ENCODE results near the gene RANBP2.
A peak's percentile ranks its signal among the peaks of the same experiment; 100 is the strongest.

The RANBP2 gene

DNA sequence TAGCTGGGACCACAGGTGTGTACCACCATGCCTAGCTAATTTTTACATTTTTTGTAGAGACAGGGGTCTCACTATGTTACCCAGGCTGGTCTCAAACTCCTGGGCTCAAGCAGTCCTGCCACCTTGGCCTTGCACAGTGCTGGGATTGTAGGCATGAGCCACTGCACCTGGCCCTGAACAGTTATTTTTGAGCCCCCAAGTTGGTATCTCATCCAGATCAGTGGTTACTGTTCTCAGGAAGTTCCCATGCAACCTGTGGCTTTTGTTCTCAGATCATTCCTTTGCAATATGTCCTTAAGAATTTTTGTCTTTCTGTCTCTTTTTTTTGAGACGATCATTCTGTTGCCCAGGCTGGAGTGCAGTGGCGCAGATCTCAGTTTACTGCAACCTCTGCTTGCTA lies 59.6 kb downstream of the RANBP2 start:
- DNase-seq = no peak

DNA sequence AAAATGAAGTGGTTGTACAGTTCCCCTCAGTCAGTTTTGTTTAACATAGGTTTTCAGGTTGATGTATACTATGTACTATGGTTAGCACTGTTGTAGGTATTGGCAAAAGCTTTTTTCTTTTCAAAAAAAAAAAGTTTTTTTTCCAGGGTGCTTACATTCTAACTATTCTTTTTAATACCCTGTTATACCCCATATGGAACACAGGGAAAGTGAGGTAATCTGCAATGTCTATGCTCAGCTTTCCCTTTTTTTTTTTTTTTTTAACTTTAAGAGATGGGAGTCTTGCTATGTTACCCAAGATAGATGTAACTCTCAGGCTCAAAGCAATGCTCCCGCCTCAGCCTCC lies 66.7 kb downstream of the RANBP2 start:
- DNase-seq = no peak

DNA sequence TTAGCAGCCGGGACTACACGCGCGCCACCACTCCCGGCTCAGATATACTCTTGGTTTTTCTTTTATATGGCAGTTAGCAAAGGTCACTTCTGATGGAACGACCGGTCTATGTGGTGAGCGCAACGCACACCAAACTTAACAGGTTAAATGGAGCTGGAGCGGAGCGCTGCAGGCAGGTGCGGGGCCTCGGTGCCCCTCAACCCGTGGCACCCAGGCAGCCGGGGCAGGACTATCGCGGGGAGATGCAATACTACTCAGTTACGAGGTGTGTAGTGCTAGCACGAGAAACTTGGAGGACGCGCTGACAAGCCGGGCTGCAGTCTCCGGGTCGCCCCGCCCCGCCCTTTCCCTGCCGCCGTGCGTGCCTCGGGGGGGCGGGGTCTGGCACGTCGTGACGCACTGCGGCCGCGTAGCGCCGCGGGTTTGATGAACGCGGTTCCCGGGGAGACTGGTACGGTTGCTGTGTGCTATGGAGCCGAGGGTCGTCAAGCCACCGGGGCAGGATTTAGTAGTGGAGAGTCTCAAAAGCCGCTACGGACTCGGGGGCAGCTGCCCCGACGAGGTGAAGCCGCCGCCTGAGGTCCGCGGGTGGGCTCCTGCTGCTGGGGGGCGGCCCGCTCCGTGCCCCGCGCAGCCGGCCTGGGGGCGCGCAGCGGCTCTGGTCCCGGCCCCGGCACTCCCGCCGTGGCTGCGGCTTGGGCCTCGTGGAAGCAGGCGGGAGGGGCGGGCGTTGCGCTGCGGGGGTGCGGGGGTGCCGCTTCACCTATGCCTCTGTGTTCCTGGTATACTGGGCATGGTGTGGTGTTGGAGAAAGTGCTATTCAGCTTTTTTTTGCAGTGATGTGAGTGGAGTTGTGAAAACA lies 67.3 kb downstream of the RANBP2 start, which contains the start of gene CCDC138:
Gene CCDC138, plus strand, starts transcription at position 418 of the 862 bp plus-strand sequence. Its CDS starts 52 bp downstream, at position 470.
- peak; percentile 82 for DNase-seq

DNA sequence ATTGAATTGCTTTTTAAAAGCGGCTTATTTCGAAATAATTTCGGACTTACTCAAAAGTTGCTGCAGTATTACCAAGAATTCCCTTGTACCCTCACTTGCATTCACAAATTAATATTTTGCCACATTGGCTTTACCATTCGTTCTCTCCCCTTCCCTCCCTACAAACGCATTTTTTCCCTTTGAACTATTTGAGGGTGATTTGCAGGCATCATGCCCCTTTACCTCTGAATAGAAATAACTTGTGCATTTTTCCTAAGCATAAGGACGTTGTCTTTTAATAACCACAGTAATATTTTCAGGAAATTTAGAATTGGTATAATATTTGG lies 67.9 kb downstream of the RANBP2 start:
- no peak for DNase-seq

DNA sequence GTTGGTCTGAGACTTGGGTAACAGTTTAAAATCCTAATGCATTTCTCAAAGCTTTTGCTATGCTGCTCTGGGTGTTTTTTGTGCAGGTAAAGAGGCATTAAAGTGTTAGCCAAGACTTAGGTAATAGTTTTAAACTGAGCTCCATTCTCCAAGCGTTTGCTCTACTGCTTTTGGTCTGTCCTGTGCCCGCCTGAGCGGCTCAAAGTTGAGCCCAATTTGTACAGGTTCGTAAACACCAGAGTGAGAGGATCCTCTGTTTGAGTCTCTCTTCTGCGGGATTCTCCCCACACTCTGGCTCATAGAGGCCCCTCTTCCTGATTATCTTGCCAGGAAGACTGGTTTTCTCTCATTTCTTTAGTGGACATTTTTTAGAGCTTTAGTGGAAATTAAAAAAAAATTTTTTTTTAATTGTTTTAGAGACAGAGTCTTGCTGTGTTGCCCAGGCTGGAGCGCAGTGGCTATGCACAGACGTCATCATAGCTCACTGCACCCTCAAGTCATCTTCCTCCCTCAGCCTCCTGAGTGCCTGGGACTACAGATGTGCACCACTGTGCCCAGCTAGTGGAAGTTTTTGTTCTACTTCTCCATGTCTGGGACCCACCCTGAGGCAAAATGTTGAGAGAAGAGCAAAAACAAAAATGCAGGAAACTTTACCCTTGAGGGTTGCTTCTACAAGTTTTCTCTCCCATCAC lies 83.9 kb downstream of the RANBP2 start:
- no peak for DNase-seq

DNA sequence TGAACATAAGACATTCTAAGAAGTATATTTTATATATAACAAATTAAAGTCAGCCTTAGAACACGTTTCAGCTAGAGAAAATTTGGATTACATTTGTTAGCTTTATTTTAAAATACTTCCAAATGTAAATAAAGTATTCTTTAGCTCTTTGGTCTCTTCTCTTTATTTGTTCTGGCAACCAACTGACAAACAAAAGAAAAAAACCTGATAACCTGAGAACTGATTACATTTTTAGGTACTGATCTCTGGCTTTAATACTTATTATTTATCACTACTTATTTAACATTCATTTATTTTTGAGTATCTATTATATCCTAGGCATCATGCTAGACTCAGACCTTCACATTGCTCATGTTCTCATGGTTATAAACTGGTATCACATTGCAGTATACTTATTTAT lies 85.8 kb downstream of the RANBP2 start:
- DNase-seq = no peak

DNA sequence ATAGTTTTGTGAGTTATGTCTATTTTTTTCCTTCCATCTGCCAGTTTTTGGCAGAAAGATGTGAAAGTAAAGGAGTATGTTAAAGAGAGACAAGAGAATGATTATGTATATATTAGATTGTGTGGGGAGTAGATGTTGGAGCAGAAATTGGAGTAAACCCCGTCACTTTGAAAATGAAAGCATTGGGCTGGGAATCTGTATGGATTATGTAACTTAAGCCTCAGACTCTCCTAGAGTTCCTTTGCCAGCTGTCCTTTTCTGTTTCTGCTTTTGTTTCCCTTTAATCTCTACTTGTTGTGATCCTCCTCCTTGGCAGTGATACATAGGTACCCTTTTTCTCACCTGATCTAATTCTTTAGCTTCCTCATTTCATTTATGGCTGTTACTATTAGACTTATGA lies 86.5 kb downstream of the RANBP2 start:
- DNase-seq = no peak

DNA sequence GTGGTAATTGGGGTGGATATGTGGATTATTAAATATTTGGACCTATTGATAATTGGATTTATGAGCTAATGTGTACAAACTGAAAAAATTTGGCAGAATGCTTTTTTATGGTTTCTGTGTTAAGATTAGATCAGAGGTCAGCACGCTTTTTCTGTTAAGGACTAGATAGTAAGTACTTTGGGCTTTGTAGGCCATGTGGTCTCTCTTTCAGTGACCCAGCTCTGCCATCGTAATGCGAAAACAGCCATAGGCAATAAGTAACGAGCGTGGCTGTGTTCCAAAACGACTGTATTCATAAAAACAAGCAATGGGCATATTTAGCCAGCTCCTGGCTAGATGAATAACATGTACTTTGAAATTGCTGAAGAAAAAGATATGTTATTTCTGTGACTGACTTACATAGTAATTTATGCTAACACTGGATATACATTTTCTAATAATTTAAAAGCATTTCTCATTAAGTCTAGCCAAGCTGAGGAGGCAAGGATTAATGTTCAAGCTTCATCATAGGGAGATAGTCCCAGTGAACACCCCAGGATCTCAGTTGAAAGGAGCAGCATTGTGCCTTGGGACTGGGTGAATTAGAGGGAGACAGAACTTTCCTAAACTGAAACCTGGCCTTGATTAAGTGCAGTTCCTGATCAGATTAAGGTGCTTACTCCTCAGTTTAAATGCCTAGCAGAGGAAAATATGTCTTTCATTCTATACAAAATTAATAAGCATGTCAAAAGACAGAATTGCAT lies 87.3 kb downstream of the RANBP2 start:
- DNase-seq = no peak

DNA sequence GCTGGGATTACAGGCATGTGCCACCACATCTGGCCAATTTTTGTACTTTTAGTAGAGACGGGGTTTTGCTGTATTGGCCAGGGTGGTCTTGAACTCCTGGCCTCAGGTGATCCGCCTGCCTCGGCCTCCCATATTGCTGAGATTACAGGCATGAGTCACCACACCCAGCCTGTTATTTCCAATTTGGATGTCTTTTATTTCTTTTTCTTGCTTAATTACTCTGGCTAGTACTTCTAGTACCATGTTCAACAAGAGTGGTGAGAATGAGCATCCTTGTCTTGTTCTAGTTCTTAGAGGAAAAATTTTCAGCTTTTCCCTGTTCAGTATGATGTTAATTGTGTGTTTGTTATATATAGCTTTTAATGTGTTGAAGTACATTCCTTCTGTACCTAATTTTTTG lies 90.7 kb downstream of the RANBP2 start:
- DNase-seq = no peak

DNA sequence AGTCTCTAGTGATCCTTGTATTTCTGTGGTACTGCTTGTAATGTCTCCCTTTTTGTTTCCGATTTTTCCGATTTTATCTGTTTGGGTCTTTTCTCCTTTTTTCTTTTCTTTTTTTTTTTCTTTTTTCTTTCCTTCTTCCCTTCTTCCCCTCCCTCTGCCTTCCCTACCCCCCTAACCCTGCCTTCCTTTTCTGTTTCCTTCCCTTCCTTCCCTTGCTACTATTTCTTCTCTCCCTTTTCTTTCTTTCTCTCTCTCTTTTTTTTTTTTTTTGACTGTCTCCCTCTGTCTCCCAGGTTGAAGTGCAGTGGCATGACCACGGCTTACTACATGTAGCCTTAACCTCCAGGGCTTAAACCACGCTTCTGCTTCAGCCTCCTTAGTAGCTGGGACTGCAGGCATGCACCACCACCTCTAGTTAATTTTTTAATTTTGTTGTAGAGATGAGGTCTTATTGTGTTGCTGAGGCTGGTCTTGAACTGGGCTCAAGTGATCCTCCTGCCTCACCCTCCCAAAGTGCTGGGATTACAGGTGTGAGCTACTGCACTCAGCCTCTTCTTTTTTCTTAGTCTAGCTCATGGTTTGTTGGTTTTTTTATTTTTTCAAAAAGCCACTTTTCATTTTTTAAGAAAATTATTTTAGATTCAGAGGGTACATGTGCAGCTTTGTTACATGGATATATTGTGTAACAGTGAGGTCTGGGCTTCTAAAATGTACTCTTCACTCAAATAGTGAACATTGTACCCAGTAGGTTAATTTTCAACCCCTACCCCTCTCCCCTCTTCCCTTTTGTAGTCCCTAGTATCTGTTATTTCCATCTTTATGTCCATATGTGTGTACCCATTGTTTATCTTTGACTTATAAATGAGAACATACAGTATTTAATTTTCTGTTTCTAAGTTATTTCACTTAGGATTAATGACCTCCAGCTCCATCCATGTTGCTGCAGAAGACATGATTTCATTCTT lies 92.0 kb downstream of the RANBP2 start:
- no peak for DNase-seq

DNA sequence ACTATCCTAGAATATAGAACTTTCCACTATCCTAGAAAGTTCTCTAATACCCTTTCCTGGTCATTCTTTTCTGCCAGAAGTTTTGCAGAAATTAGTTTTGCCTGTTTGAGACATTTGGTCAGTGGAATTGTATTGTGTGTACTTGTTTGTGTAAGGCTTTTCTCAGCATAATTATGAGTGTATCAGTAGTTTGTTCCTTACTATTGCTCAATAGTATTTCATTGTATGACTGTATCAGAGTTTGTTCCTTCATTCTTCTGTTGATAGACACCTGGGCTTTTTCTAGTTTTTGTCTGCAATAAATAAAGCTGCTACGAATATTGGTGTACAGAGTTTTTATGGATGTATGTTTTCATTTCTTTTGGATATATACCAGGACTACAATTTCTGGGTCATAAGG lies 94.5 kb downstream of the RANBP2 start:
- no peak for DNase-seq

DNA sequence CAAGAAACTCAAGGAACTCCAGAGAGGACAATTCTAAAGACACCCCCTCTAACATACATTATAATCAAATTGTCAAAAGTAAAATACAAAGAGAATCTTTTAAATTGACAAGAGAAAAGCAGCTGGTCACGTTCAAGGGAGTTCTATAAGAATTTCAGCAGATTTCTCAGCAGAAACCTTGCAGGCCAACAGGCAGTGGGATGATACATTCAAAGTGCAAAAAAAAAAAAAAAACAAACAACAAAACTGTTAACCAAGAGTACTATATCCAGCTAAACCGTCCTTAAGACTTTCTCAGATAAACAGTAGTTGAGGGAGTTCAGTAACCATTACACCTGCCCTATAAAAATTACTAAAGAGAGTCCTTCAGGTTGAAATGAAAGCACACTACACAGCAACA lies 101.2 kb downstream of the RANBP2 start:
- no peak for DNase-seq

DNA sequence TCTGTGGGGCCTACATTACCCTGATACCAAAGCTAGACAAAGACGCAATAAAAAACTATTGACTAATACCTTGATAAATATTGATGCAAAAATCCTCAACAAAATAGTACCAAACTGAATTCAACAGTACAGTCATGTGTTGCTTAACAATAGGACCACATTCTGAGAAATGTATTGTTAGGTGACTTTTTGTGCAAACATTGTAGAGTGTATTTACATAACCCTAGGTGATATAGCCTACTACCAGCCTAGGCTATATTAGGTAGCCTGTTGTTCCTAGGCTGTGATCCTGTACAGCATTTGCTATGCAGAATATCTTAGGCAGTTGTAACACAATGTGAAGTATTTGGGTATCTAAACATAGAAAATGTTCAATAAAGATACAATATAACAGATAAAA lies 104.0 kb downstream of the RANBP2 start:
- DNase-seq = no peak

DNA sequence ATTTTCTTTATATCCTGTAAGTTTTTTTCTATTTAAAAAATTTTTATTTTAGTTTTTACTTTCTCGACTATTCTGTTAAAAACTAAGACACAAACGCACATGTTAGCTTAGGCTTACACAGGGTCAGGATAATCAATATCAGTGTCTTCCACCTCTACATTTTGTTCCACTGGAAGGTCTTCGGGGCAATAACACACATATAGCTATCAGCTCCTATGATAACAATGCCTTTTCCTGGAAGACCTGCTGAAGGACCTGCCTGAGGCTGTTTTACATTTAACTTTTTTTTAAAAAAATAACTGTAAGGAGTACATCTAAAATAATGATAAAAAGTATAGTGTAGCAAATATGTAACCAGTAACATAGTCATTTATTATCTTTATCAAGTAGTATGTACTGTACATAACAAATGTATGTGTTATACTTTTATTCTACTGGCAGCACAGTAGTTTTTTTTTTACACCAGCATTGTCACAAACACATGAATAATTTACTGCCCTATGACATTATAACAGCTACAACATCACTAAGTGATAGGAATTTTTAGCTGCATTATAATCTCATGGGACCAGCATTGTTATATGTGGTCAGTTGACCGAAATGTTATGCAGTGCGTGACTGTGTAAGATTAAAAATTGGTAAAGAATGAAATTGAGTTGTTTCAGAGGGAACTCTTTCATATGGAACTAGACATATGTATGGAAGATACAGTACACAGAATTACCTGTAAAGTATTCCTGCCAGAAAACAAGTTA lies 105.2 kb downstream of the RANBP2 start:
- DNase-seq = no peak

DNA sequence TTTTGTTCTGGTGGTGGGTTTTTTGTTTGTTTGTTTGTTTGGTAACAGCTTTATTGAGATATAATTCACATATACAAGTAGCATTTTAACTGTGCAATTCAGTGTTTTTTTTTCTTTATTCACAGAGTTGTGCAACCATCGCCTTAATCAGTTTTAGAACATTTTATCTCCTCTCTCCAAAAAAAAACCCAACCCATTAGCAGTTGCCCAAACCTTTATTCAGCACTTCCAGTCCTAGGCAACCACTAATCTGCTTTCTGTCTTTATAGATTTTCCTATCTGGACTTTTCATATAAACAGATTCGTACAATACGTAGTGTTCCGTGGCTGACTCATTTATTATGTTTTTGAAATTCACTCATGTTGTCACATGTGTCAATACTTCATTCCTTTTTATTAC lies 106.0 kb downstream of the RANBP2 start:
- no peak for DNase-seq

DNA sequence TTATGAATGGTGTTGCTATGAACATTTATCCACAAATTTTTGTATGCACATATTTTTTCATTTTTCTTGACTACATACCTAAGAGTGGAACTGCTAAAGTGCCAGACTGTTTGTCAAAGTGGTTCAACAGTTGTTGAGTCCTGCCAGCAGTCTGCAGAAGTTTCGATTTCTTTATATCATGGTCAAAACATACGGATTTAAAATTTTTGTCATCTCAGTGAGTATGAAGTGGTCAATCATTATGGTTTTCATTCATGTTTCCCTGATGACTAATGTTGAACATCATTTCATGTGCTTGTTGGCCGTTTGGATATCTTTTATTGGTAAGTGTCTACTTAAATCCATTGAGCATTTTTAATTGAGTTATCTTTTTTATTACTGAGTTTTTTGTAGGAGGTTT lies 106.5 kb downstream of the RANBP2 start:
- DNase-seq = no peak

DNA sequence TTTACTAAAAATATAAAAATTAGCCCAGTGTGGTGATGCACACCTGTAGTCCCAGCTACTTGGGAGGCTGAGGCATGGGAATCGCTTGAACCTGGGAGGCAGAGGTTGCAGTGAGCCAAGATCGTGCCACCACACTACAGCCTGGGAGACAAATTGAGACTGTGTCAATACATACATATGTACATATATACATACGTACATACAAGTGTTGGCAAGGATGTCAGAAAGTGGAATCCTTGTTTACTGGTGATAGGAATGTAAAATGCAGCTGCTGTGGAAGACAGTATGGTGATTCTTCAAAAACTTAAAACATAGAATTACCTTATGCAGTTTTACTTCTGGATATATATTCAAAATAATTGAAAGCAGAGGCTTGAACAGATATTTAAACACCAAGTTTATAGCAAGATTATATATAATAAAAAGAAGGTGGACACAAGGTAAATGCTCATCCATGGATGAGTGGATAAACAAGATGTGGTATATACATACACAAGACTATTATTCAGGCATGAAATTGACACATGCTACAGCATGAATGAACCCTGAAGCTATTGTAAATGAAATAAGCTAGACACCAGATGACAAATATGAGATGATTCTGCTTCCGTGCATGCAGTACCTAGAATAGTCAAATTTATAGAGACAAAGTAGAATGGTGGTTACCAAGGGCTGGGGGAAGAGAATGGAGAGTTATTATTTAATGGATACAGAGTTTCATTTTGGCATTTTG lies 110.5 kb downstream of the RANBP2 start:
- no peak for DNase-seq

DNA sequence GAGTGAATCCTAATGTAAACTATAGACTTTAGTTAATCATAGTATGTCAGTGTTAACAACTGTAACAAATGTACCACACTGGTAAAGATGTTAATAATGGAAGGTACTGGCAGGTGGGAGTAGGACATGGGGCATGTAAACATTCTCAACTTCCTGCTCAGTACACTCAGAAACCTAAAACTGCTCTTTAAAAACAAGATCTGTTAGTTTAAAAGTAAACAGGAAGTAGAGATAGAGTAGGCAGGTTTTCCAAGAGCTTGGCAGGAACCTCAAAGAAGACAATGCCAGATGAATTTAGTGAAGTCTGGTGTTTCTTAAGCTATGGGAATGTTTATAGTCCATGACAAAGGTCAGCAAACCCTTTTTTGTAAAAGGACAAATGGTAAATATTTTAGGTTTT lies 113.9 kb downstream of the RANBP2 start:
- no peak for DNase-seq

DNA sequence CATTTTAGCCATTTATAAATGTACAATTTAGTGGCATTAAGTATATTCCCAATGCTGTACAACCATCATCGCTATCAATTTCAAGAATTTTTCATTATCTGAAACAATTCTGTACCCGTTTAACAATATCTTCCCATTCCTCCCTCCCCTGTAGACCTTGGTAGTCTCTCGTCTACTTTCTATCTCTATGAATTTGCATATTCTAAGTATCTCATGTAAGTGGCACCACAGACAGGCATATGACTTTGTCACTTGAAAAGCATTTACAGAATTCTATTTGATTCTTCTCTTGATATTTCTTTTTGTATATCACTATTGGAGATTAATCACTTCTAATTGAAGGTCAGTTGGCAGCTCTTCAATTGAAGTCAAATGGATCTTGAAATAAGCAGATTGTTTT lies 115.3 kb downstream of the RANBP2 start:
- no peak for DNase-seq

DNA sequence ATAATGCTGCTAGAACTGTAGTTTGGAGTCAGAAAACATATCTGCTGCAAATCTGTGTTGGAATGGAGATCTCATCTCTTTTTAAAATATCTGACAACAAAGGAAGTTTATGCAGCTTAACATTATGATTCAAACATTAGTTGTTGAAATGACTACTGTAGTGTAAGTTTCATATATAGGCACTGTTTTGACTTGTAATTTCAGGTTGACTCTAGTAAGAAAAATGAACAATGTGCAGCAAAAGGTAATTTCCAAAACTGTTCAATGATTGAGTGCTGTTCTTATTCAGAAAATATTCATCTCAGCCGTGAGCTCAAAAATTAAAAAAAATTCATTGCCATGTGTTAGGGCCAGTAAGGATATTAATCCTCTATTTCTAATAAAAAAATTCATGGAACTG lies 115.8 kb downstream of the RANBP2 start:
- DNase-seq = no peak

Measured in effector CD8-positive, alpha-beta T cell (primary cell).